ENCODE measurements around the gene ROR1.
"Not testable (repeated sequence)": the region's sequence is repeated elsewhere in the genome, so short reads cannot be mapped to it uniquely, and the experiment has no call there.

Gene ROR1

DNA sequence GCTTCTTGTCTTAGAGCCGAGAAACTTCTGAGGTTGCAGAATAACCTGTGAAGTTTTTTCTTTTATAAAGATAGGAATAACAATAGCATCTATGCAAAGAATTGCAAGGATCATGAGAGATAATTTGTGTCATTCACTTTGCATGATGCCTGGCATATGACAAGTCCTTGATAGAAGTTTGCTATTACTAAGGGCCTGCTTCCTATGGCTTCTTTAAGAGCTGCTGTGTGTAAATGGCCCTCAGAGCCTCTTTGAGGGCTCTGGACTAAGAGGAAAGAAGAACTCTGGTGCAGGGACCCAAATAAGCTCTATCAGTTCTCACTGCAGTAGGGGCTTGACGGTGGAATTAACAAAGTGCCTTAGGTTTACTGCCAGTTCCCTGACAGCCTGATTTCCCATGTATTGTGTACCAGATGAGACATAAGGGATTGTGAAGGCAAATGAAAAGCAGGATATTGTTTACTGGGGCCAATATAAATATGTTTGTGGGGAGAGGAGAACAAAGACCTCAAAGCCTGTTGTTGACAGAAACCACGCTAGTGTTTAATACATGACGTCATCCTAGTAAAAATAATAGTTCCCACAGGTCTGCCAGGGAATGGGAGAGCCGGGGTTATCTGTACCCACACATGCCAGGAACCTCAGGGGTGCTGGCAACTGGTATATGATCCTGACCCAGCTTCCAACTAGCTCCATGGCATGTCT lies 298.4 kb downstream of the ROR1 start:
- no peak for DNase-seq

DNA sequence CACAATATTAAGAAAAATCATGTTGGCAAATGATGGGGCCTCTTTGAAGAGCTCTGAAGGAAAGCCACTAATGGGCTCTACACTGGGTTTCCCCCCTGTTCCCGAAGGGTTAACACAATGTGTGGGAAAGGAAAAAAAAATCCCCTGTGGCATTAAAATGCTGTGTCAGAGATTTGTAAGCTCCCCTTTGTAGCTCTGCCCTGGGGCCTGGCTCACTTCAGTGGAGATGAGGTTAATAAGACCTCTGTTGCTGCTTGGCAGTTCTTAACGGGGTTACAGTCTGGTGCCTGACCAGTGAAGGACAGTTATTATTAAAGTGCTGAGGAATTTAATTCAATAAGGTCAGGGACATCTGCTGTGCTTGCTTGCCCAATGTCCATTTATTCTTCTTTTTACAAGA lies 299.9 kb downstream of the ROR1 start:
- DNase-seq = no peak

DNA sequence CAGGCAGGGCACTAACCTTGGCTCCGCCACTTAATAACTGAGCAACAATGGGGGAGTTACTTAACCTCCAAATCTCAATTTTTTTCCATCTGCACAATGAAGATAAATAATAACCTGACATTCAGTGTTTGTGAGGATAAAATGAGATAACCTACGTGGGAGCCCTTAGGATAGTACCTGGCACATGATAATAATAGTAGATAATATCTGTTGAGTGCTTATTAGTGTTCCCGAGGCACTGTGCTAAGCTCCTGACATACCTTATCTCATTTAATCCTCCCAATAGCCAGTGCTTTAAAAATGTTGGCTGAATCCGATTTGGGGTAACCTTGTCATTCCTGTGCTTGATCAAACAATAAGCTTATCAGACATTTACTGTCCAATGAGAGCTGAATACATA lies 300.9 kb downstream of the ROR1 start:
- DNase-seq = no peak

DNA sequence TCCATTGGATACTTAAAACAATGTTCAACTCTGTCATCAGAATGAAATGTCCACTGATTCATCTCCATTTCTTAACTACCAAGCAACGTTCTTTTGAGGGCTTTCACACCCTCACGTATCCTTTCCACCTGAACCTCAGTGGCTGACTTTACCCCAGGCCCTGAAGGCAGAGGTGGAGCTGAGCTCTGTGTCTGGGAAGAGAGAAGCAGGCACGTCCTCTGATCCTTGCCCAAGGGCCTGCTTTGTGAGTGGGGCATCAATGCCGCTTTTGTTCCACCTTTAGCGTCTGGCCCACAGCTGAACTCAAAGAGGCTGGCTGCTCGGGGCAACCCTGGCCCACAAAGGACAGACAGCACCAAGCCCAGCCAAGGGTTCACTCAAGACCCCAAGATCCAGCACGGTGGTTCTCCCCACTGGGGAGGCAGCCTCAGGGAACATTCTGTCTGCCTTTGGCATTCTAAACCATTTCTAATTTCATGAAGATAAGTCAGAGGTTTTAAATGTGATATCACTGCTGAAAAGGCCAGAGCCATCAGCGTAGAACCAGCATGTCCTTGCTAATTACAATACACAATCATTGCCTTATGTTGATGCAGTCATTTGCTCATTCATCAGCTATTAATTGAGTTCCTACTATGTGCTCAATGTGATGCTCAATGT lies 303.6 kb downstream of the ROR1 start:
- DNase-seq = peak; percentile 51 to 65

DNA sequence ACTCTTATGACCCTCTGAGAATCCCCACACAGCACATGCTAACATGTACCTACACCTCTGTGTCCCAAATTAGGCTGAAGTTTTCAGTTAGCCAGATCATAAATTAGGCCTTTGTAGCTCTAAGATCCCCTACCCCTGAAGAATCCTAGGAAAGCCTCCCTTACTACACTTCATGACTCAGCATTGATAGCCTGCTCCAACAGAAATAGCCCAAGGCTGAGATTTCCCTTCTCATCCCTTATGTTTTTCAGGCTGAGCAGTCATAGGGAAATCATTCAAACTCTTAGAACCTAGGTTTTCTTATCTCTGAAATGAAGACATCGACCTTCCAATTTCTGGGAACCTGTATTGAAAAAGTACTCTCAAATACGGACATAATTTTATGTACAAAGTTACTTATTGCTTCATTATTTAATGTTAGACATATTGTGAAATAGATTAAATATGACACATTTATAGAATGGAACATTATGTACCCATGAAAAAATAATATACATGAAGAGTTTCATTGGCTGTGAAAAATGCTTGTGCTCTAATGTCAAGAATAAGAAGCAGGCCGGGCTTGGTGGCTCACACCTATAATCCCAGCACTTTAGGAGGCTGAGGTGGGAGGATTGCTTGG lies 307.2 kb downstream of the ROR1 start:
- no peak for DNase-seq

DNA sequence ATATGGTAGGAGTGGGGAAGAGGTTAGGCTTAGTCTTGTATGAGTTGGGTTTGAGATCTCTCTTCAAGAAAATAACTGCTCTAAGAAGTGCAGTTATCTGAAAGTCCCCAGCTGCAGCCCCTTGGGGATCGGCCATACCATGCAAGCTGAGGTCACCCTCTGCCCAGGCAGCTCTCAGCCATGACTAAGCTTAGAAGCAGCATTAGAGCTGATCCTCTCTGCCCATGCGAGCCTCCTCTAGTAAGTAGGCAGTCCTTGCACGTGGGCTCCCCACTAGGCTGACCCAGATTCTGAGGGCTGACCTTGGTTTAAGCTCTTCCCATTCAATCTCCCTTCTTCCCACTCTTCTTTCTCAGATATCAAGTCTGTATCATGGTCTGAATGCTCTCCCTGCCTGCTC lies 308.6 kb downstream of the ROR1 start:
- DNase-seq = no peak

DNA sequence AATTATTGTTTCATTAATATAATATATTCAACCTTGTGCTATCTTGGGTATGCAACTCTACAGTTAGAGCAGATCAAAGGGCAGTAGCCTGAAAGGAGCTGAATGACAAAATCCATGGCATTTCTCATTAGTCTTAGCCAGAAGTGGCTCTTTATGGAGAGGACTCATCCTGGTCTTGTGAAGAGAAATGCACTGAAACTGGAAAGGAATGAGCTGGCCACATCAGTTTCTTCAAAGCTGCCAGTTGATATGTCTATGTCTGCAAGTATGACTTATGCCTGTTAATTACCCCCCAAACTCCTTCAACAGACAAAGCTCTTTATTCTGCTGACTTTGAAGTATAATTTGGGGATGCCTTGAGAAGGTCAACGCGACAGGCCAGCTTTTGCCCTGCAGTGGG lies 310.6 kb downstream of the ROR1 start:
- DNase-seq = no peak

DNA sequence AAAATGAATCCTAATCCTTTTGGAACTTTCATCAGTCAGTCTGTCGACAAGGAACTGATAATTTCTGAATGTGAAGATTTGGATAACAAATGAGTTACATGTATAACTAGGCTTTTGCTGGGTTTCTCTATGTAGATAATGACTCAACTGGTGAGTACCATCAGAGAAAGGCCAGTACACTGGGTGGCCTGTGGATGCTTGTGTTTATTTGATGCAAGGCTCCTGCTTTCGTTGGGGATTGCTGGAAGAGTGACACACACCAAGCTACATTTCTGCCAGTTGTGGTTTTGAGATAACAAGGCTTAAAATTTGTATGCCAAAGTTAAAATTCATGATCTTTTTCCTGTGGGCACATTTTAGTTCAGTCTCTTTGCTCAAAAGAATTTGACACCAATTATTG lies 314.0 kb downstream of the ROR1 start:
- no peak for DNase-seq

DNA sequence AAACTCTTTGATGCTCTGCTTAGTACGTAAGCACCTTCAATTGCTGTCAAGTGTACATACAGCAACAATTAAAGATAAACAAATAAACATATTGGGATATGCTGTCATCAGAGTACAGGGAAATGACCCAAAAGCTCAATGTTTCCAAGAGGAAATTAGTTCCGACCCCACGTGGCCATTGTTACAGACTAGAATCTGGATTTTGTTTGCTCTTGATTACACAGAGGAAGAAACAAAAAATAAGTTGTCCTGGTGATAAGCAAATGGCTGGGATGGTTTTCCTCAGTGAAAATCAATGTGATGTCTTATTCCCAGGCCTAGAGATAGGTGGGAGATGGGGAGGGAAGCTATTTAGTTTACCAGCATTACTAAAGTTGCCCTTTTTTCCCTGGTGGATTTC lies 316.6 kb downstream of the ROR1 start:
- DNase-seq = no peak

DNA sequence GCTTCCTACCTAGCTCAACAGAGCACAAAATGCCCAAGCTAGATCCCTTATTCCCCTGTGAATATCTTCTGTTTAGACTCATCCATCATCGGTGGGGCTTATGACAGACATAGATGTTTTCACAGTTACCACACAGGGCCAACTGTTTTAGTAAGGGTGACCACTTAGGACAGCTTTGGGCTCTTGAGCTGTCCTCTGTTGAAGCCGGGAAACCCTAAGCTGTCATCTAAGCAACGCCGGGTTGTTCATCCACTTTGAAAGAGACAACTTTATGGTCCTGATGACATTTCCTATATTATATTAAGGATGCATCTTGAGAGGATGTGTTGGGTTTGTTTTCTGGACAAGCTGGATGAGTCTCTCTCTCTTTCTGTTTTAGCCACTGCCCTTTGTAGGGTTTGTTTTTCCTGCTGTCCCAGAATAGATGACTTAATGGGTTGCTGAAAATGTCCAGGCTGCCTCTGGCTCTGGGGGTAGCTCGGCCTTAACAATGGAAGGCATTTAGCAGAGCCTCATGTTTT lies 319.1 kb downstream of the ROR1 start:
- peak; percentile 46 to 63 for DNase-seq

DNA sequence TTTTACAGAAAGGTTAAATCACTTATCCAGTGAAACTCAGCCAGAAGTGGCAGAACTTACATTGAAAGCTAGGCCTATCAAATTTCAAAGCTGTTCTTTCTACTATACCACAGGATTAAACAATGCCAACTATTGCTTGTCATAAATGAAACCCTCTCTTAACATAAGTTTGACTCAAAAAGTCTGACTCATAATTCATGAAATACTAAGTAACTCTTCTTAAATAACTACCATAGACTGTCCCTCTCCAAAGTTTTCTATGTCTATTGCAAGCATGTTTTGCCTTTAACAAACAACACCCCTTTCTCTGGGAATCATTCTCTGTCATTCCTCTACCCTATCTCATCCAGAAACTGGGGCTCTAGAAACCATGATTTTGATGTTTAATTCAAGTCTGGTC lies 320.1 kb downstream of the ROR1 start:
- DNase-seq = no peak

DNA sequence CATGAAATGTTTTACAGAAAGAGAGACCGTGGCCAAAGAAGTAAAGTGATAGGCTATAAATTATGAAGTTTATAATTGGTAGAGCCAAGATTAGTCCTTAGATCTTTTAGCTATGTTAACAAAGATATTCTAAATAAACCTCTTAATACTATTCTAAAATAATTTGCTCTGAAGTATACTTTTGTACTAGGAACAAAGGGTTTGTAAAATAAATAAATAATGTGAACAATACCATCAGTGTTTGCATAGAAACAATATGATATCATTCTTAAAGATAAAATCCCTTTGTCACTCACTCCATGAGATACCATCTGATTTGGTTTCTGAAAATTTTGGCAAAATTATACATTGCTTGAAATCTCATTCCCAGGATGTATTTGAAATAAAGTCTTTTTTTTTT lies 322.0 kb downstream of the ROR1 start:
- DNase-seq = peak in 1 of 2 donors; percentile 47

DNA sequence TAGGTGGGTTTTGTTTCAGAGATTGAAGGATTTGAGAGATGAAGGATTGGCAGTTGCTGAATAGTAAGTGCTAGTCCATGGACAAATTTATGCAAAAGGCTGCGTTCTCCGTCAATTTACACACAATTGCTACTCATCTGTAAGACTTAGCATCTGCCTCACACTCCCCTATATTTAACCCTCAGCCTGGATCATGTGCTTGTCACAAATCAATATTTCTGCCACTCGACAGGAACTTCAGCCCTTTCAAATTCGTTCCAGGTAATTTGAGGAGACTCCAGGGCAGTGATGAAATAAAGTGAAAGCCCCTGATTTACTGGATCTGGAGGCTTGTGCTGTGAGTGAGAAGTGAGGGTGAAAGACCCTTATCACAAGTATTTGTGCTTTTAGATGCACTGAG lies 324.0 kb downstream of the ROR1 start:
- DNase-seq = no peak

DNA sequence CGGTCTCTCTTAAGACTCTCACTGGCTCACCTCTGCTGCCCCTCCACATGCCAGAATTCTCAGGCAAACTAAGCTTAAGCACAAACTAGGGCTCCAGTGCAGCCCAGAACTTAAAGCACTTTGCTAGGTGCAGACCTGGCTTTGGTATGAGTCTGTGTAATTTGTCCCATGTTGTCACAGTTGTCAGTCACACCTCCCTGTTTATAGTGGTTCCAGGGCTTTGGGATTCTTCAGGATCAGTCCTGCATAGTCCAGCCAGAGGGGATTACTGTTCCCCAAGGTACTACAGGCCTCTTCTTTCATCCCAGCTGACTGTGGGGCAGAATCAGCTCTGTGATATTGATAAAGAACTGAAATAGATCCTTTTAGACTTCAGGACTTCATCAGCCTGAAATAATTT lies 324.6 kb downstream of the ROR1 start:
- no peak for DNase-seq

DNA sequence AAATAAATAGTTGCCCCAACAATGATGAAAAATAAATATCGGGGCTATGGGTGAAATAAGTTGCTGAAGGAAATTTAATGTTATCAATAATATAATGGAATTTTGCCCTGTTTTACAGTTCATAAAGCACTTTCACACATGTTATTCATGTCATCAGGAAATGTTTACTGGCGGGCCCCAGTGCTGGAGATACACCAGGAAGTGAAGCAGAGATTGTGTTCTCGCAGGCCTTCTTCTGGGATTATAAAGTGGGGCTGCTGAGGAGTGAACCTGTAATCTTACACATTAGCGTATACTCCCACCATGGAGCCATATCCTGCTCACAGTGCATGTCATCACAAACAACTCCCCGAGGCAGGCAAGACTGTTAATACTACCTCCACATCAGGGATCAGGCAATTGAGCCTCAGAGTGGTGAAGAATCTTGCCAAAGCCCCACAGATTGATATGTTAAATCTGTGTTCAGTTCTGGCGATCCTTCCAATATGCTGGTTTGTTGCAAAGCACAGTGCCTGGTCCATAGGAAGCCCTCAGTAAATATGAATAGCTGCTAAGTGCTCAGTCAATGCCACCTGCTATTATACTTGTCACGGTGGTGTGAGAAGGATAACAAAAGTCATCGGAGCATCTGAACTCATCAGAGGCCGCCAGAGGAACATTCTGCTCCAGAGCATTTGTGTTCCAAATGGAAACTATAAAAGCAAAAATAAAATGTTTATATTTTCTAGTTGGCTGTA lies 325.2 kb downstream of the ROR1 start:
- DNase-seq = no peak

DNA sequence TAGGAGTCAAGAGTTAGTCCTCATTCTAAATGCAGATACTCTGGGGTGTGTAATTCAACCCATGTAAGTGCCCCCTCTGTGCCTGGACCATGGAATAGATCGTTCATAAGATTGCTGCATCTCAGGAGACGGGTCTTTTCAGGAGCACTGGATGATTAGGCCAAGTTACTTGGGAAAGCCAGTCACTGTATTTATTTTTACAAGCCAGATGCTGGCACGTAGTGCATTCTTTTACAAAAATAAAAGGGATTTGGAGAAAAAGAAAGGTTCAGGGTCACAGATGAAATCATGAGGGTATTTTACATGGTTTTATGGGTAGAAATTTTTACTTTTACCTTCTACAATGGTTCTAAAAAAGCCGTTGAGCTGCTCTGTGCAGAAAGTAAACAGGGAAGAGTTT lies 327.0 kb downstream of the ROR1 start:
- no peak for DNase-seq

DNA sequence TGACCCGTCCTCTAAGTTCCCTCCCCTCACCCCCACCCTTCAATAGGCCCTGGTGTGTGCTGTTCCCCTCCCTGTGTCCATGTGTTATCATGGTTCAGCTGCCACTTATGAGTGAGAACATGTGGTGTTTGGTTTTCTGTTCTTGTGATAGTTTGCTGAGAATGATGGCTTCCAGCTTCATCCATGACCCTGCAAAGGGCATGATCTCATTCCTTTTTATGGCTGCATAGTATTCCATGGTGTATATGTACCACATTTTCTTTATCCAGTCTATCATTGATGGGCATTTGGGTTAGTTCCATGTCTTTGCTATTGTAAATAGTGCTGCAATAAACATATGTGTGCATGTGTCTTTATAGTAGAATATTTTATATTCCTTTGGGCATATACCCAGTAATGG lies 330.8 kb downstream of the ROR1 start:
- not testable (repeated sequence) for DNase-seq

DNA sequence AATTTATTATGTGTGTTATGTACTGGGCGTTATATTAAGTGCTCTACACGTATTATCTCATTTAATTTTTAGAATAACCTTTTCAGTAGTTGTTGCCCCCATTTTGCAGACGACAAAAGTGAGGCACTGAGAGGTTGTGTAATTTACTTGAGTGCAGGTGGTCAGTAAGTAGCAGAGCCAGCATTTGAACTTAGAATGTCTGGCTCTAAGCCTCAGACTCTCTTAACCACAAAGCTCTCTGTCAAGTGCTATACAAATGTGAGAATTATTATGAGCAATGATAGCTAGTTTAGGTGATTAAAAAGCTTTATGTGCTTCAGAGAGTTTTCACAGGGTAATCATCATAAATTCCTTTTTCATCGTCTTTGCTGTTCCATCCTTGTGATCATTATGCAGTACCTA lies 333.3 kb downstream of the ROR1 start:
- DNase-seq = no peak

DNA sequence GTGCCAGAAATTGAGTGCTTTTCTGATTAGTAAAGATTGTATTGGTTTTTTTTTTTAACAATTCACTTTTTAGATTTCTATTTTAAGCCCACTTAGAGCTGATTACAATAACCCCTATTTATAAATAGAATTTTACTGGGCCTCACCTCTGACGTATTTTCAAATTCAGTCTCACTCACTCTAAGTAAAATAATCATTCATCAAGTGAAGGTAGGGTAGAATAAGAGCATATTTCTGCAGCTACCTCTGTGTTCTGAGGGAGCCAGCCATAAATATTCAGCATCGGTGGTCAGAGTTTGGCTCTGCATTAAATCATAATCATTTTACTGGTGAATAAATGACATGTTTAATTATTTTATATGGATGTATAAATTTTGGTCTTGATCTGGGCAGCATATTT lies 333.8 kb downstream of the ROR1 start:
- DNase-seq = no peak

DNA sequence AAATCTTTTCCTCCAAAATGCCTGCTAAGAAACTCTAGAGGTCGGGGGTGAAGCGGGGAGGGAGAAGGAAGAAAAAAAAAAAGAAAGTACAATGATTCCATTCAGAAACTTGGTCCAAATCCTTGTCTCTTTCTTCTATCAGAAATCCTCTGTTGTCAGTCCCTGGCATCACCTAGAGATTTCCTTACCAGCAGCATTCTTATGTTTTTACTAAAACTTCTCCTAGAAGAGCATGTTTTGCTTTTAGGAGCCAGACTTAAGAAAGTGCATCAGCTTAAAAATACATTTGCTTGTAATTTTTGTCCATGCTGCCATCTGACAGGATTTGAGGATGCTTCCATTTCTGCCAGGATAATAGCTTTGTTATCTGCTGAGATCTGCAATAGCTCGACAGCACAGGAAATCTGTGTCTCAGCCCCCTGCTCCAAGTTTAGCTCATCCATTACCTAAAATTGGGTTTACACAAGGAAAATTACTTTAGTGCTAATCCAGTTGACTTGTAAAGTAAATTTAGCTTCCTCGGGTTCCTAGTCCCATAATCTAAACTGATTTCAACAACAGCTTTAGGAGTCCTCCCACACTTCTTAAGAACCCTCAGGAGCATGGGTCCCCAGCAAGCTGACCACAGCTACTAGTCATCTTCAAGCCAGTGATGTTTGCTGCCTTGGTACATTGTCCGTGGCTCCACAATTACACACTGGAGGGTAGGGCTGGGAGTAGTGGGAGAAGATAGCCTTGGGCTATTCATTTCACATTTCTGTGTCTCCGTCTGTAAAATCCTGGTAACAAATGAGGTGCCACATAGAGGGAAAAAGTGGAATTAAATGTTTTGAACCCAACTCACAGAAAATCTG lies 337.3 kb downstream of the ROR1 start:
- no peak for DNase-seq

DNA sequence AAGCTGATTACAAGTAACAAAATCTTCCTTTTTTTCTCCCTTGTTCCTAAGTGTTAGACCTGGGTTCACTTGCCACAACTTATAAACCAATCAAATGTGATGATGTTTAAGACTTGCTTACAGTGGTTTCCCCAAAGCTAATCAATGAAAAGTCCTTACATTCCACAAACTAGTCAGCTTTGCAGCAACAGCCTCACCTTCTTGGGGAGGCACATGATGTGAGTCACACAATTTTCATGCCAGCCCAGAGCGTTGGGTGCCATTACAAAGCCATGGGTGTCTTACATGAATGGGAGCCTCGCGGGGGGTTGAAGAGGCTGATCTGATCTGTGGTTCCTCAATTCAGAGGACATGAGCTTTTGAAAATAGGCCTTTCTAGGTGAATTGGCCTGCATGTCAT lies 338.0 kb downstream of the ROR1 start:
- no peak for DNase-seq

DNA sequence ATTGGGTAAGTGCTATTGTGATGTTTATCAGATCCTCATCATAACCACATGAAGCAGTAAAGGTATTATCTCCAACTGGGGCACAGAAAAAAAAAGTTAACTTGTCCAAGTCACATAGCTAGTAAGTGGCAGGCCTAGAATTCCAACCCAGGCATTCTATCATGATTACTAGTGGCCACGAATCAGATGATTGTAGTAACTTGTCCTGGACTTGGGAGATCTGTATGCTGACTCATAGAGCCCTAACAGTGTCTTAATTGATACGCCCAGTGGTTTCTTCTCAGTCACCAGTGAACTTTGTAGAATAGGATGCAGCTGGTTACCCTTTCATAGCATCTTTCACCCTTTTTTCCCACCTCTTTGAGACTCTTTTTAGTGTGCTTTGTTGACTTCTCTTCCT lies 338.5 kb downstream of the ROR1 start:
- no peak for DNase-seq
